ENCODE results near the gene CD22.

- TF ChIP-seq CTCF (IDR thresholded peaks at IDR 0.05), result no peak
- no peak for TF ChIP-seq POLR2A (IDR thresholded peaks at IDR 0.05)
- TF ChIP-seq POLR2AphosphoS5 (IDR thresholded peaks at IDR 0.05), result no peak
Measured at GRCh38 chr19:35294859-35295791, 33.9 kb upstream of the CD22 start.

Data from upper lobe of left lung (tissue), 4 donors.